Kidney glomerular epithelial cell (primary cell): Measurements from ENCODE around the gene SOWAHB.
A peak's percentile ranks its signal among the peaks of the same experiment; 100 is the strongest.

ENCODE experiments used
- DNase-seq: peaks from one replicate; lab custom pipeline; 2025; lab: John Stamatoyannopoulos, UW

Gene SOWAHB

GRCh38 chr4:76897536-76898384, at the start of gene SOWAHB:
Gene SOWAHB, minus strand, starts transcription at chr4:76898144. Its CDS starts 295 bp downstream, at chr4:76897849.
- DNase-seq: peak; percentile 44

- no peak for DNase-seq
These were observed 49.4 kb upstream of the SOWAHB start for GRCh38 chr4:76947369-76947768.

GRCh38 chr4:76943790-76944189, 45.8 kb upstream of the SOWAHB start:
- DNase-seq: no peak

- DNase-seq: no peak
These were observed 45.2 kb upstream of the SOWAHB start for GRCh38 chr4:76943129-76943620.

DNA sequence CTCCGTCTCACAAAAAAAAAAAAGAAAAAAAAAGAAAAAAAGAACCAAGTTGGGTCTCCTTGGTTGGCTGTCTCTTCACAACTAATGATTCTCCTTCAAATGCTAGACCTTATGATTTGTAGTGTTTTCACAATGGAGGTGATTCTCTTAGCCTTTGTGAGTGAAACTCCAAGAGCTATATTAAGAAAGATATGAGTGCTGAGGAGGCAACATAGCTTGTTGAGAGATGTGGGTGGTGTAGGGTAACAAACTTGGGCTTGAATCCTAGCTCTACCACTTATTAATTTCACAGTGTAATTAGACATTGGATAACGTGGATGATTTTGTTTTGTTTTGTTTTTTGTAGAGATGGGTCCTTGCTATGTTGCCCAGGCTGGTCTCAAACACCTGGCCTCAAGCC, 41.2 kb upstream of the SOWAHB start:
- DNase-seq: no peak

- DNase-seq: no peak
These were observed 33.8 kb upstream of the SOWAHB start for GRCh38 chr4:76931576-76932276.

DNA sequence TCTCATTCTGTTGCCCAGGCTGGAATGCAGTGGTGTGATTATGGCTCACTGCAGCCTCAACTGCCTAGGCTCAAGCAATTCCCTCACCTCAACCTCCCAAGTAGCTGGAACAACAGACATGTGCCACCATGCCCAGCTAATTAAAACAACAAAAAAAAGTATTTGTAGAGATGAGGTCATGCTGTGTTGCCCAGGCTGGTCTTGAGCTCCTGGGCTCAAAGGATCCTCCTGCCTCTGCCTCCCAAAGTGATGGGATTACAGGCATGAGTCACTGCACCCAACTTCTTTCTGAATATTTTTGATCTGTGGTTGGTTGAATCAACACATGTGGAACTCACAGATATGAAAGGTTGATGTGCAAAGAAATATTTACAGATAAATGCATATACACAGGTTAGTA, 33.1 kb upstream of the SOWAHB start:
- DNase-seq: no peak

DNA sequence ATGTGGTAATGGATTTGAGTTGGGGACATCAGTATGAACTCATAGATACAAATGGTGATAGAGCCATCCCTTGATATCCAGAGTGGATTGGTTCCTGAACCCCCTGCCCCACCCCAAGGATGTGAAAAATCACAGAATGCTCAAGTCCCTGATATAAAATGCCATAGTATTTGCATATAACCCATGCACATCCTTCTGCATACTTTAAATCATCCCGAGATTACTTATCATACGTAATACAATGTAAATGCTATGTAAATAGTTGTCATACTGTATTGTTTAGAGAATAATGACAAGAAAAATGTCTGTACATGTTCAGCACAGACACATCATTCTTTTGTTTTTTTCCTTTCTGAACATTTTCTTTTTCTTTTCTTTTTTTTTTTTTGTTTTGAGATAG, 32.7 kb upstream of the SOWAHB start:
- no peak for DNase-seq

DNA sequence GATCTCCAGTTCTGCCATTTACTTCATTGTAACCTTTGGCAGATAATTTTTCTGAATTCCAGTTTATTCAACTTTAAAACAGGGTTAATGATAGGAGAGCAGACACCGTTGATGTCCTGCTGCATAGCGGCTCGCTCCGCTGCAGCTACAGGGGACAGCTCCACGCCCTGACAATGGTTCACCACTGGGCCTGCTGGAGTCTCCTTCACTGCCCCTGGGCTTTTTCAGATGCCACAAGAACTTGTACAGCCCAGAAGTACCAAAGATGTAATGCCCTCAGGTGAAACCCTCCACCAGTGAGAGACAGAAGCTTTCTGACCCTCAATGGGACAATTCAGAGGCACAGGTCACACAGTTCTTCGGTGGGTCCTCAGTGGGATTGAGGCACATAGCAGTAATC, 28.9 kb upstream of the SOWAHB start:
- no peak for DNase-seq

DNA sequence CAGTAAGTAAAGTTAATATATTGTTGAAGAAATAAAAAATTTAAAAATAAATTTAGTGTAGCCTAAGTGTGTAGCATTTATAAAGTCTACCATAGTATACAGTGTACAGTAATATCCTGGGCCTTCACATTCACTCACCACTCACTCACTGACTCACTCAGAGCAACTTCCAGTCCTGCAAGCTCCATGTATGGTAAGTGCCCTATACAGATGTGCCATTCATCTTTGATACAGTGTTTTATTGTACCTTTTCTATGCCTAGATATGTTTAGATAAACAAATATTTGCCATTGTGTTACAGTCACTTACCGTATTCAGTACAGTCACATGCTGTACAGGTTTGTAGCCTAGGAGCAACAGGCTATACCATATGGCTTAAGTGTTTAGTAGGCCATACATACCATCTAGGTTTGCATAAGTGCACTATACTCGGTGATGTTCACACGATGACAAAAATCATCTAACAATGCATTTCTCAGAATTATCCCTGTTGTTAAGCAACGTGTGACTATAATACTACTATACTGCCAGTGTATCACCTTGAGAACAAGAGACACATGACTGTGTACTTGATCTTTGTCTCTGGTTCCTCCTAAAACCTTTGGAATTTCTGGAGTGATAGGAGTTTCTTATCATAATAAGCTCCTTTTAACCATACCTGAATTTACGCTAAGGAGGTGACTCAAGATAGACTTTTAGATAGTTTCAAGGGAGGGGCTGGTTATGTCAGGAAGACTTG, 25.8 kb upstream of the SOWAHB start:
- DNase-seq: no peak

DNA sequence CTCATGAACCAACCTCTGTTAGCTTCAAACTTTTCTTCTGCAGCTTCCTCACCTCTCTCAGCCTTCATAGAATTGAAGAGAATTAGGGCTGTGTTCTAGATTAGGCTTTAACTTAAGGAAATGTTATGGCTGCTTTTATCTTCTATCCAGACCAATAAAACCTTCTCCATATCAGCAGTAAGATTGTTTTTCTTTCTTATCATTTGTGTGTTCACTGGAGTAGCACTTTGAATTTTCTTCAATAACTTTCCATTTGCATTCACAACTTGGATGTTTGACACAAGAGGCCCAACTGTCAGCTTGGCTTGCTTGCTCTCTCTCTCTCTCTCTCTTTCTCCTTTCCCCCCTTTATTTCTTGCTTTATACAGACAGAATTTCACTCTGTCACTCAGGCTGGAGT, 22.8 kb upstream of the SOWAHB start:
- no peak for DNase-seq

GRCh38 chr4:76909711-76910110, 11.8 kb upstream of the SOWAHB start:
- no peak for DNase-seq

DNA sequence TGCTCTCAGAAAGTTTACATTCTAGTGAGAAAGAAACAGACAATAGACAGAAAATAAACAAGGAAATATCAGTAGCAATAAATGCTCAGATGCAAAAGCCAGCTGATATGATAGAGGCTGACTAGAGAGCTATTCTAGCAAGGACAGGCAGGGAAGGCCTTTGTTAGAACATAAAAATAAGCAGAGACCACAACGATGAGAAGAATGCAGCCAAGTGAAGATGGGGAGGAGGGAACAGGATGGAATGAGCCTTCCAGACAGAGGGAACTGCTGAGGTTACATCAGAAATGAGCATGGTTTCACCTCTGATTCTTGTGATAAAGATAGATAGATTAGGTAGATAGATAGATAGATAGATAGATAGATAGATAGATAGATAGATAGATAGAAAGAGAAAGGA, 7.6 kb upstream of the SOWAHB start:
- peak; percentile 52 for DNase-seq

DNA sequence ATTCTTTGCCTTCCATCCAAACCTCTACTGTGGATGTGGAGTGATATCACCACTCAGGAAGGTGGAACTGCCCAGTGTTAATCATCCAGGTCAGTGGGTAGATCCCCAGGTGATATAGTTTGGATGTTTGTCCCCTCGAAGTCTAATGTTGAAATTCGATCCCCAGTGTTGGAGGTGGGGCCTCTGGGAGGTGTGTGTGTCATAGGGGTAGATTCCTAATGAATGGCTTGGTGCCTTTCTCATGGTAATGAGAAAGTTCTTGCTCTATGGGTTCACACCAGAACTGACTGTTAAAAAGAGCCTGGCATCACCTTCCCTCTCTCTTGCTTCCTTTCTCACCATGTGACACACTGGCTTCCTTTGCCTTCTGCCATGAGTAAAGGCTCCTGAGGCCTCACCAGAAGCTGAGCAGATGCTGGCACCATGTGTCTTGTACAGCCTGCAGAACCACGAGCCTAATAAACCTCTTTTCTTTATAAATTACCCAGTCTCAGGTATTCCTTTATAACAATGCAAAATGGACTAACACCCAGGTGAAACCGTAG, 6.8 kb upstream of the SOWAHB start:
- DNase-seq: no peak

- DNase-seq: no peak
These were observed 4.4 kb upstream of the SOWAHB start for GRCh38 chr4:76902233-76902890.

DNA sequence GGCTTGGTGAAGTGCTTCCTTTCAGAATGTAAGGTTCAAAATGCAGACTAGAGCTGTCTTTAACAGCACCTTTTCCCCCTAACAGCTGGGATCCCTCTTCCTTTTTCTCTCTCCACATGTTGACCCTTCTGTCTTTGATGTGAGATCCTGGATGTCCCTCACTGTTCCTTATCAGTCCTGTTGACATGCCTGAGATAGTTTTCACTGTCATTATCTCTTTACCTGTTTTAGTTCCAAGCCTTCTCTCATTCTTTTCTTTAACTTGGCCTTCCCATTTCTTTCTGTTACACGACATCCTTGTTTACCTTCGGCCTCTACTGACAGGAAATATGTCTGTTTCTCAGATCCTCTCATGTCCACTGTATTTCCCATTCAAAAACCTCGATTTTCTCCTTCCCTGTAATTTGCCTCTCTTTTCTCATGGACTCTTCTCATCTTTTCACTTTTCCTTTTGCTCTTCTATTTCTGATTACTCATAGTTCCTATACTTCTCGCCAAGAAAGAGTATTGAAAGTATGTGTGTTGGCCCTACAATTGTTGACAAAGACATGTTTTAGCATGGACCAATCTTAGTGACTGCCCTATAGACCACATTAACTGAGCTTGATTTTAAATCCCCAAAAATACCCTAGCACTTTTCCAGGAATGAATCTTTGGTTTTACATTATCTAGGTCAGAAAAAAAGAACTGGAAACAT, 1.2 kb upstream of the SOWAHB start:
- DNase-seq: no peak

- peak; percentile 44 for DNase-seq
These were observed 395 bp upstream of the SOWAHB start for GRCh38 chr4:76898385-76898692.

DNA sequence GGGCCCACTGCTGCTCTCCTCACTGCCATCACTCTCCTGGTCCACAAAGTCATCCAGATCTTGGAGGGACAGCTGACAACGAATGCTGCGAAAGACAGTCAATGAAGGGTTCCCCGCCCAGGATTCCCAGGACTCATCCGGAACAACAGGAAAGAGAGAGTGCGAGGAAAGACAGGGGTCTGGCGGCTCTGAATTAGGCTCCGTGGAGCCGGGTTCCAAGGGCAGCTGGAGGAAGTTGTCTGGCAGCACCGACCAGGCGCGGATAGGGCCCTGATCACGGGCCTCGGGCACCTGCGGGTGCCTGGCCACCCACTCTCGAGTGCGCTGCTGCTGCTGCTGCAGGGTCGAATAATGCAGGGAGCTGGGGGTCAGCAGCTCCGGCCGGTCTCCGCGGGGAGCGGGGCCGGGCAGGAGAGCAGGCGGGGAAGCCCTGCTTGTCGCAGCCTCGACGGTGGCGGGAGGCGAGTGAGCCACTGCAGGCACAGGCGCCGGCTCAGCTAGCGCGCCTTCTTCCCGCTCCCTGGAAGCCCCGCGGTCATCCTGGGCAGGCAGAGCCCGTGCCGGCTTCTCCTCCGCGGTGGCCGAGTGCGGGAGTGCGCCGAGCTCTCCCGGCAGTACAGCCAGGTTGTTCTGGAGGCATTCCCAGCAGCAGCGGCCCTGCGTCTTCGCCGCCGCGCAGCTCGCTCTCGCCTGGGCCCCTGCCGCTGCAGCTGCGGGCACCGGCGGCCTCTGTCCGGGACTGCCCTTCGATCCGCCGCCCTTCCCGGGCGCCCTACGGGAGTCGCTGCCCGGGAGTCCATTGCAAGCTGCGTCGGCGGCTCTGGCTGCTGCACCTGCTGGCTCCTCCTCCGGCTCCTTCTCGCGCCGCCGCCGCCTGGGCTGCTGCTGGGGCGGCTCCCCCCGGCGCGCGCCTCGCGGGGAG, 1.1 kb downstream of the SOWAHB start:
- peak; percentile 24 for DNase-seq

- DNase-seq: no peak
These were observed 1.9 kb downstream of the SOWAHB start for GRCh38 chr4:76896048-76896447.

DNA sequence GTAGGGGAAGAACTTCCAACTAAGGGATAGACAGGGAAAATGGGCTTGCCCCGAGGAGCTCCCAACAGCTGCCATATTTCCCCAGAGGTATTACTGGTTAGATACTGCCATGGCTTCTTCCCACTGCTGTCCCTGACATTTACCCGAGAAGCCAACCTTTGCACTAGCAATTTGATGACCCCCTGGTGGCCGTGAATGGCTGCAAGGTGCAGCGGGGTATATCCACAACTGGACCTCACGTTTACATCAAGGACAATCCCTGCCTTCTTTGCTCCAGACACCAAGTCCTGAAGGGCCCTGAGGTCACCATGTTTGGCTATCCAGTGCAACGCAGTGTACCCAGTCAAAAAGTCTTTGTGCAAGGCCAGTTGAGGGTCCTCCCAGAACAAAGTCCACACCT, 2.3 kb downstream of the SOWAHB start:
- DNase-seq: no peak
